GM18951 (cell line): ENCODE measurements around the gene SRCIN1.
"Not testable (repeated sequence)": the region's sequence is repeated elsewhere in the genome, so short reads cannot be mapped to it uniquely, and the experiment has no call there.

Experiments
- POLR2A ChIP-seq: IDR thresholded peaks from 4 replicates; pipeline ENCODE4 v1.6.1; 2011; ENCODE audit warnings: mild to moderate bottlenecking; ENCODE audit not compliant: insufficient read length, insufficient read depth; ENCODE audit errors: extremely low read depth
- in situ Hi-C: fragments of 300-500 bp; cut with MboI; formaldehyde crosslinking; loops from one replicate; pipeline ENCODE4 v1.12.0; 2022; ENCODE audit warnings: low sequenced_read_pairs, mixed read lengths, inconsistent platforms; ENCODE audit not compliant: unreplicated experiment

Gene SRCIN1

DNA sequence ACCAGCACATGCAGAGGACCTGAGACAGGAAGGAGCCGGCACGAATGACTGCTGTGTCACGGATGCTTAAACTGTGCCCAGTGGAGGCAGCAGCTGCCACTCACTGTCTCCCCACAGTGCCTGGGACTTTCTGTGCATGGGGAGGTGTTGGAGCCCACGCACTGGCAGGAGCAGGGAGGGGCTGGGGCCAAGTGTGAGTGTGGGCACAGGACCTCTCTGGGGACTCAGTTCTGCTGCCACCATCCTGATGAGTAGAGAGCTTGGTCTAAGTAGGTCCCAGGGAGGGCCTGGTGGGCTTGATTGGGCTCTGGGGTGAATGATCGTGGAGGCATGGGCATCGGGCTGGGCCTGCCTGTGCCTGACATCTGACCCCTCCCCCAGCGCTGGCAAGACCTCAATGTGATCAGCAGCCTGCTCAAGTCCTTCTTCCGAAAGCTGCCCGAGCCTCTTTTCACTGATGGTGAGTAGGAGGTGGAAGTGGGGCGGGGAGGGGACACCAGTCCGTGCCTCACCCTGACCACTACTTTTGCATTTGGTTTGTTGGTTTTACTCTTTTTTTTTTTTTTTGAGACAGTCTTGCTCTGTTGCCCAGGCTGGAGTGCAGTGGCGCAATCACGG is 120.0 kb downstream of the SRCIN1 start:
- in situ Hi-C loops, result not testable (repeated sequence)
- TF ChIP-seq POLR2A, result peak; percentile 68

- in situ Hi-C loops, result no loop called here
- no peak for TF ChIP-seq POLR2A
These were observed 120.6 kb downstream of the SRCIN1 start for GRCh38 chr17:38485146-38485468.

DNA sequence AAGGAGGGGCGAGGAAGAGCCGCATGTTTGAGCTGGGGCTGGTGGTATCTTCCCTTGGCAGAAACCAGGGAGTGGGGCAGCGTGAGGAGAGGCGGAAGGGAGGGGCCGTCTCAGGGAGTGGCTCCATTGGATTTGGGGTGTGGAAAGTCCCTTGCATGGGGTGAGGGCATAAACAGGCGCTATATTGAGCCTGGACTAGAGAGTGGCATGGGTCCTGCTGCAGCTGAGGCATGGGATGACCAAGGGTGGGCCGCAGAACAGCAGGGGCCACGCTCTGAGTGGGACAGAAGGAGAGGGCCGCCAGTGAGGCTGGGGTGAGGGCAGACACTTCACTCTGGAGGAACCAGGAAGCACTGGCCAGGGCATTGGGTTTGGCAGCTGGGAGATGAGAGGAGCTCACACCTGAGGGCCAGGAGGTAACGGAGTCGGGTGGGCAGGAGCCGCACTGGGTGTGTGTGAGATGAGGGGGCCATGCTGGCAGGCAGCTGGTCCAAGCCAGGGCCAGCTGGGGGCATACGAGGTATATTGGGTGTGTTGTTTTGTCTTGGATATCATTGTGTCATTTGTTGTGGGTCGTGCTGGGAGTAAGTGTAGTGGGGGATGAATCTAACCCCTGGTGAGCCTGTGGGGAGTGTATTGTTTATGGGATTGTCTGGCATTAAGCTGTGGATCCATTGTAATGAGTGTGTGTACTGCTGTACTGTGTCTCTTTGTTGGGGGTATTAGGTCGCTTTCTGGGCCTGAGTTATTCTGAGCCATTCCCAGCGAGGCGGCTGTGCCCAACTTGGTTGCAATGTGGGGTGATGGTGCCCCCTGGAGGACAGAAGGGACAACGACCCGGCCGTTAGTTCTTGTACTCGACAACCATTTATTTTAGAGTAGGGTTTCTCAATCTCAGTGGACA is 121.3 kb downstream of the SRCIN1 start:
- in situ Hi-C loops, result not testable (repeated sequence)

- in situ Hi-C loops, result not testable (repeated sequence)
These were observed 123.1 kb downstream of the SRCIN1 start for GRCh38 chr17:38482700-38483043.

GRCh38 chr17:38482039-38482699 is 123.6 kb downstream of the SRCIN1 start:
- in situ Hi-C loops, result not testable (repeated sequence)
